Raji (cell line): ENCODE results near the gene ISCA1.

ENCODE experiments used
- POLR2A ChIP-seq: IDR thresholded peaks from 2 replicates; pipeline ENCODE4 v1.6.1; 2011; ENCODE audit warnings: low read depth, low read length, control low read depth; ENCODE audit not compliant: insufficient read depth

ISCA1 gene

DNA sequence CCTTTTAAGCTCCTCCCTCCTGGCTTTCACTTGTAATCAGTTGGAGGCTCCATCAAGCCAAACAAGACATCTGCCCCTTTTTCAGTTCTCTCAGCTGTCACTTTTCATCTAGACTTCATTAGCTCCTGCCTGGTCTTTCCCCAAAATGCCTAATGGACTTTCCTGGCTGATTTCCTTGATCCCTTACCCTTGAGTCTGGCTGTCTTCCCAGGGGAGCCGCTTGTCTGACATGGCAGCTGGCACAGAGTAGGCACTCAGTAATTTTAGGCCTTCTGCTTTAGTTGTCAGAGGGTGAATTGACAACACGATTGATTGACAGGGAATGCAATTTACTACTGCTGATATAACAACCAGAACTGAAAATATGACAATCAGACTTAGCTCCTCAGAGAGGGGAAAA is 24.9 kb downstream of the ISCA1 start:
- no peak for TF ChIP-seq POLR2A

GRCh38 chr9:86256653-86257052 is 25.7 kb downstream of the ISCA1 start:
- no peak for TF ChIP-seq POLR2A

- TF ChIP-seq POLR2A = no peak
Observed at GRCh38 chr9:86253577-86253976, 28.8 kb downstream of the ISCA1 start.

- no peak for TF ChIP-seq POLR2A
Observed at GRCh38 chr9:86252870-86253269, 29.5 kb downstream of the ISCA1 start.

DNA sequence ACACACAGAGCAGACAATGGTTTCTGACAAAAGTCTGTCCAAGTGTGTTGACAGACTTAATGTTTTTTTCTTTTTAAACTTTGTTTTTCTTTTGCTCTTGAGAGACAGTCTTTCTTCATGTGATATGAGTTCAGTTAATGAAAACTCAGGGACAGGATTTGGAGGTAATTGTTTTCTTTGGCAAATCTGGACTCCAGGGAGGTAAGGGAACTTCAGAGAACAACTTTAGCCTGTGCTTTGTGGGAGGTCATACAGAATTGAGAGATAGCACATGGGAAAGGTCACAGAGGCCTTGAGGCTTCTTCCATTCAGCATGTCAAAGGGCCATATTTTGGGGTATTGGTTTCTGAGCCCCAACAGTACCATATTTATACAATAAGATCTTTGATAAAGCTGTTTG is 32.2 kb downstream of the ISCA1 start:
- no peak for TF ChIP-seq POLR2A

GRCh38 chr9:86248746-86249145 is 33.6 kb downstream of the ISCA1 start:
- no peak for TF ChIP-seq POLR2A

- TF ChIP-seq POLR2A = no peak
Observed at GRCh38 chr9:86246752-86247161, 35.6 kb downstream of the ISCA1 start.

DNA sequence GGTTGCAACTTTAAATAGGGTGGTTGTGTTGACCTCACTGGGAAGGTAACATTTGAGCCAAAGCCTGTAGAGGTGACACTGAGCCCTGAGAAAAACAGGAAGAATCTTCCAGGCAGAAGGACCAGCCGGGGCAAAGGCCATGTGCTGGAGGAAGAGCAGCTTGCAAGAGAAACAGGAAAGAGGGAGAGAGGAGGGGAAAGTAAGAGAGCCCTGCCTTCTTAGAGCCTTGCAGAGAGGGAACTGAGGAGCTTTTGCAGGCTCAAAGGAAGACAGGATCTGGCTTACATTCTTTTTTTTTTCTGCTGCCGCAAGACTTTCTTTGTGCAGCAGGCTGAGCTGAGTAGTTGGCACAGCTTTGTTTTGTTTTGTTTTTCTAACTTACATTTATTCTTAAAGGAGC is 40.3 kb downstream of the ISCA1 start:
- TF ChIP-seq POLR2A = no peak

GRCh38 chr9:86241216-86241615 is 41.1 kb downstream of the ISCA1 start:
- TF ChIP-seq POLR2A = no peak

DNA sequence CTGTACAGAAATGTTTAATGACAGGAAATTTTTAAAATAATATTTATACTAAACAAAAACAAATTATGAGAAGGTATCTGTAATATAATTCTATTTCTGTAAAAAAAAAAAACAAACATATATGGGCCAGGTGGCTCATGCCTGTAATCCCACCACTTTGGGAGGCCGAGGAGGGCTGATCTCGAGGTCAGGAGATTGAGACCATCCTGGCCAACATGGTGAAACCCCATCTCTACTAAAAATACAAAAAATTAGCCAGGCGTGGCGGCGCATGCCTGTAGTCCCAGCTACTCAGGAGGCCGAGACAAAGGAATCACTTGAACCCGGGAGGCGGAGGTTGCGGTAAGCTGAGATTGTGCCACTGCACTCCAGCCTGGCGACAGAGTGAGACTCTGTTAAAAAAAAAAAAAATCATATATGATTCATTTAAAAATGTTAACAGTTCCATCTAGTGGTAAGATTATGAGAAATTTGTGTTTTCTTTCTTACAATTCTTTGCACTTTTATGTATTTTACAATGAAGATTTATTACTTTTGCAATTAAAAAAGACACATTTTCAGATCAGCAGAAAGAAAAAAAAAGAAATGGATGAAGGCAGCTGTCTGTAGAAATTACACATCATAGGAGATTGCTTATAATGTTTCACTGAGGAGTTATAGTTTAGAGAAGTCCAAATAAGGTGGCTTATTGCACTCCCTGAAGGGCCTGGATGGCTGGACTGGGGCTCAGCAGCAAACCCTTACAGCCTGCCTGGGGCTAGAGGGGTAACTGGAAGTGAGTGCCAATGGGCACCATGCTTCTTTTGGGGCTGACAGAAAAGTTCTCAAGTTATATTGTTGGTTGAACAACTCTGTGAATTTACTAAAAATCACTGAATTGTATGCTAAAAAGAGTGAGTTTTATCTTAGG is 43.2 kb downstream of the ISCA1 start:
- TF ChIP-seq POLR2A = no peak

GRCh38 chr9:86230858-86231257 is 51.5 kb downstream of the ISCA1 start:
- TF ChIP-seq POLR2A = no peak

DNA sequence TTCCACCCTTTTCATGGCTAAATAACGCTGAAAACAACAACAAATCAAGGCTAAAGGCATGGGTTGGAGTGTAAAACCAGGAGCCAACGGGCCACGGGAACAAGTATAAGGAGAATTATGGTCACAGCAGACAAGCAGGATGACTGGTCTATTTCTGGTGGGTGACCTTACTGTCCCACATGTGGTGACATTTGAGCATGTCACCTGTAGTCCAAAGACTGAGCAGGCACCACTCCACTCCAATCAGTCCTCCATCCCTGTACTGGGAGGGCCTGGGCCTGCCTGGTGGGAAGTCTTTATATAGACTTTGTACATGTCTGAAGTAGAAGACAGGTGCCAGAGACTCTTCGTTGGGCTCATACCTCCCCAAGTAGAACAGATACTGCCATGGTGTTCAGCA is 59.7 kb downstream of the ISCA1 start:
- no peak for TF ChIP-seq POLR2A

GRCh38 chr9:86219606-86220005 is 62.7 kb downstream of the ISCA1 start:
- no peak for TF ChIP-seq POLR2A

DNA sequence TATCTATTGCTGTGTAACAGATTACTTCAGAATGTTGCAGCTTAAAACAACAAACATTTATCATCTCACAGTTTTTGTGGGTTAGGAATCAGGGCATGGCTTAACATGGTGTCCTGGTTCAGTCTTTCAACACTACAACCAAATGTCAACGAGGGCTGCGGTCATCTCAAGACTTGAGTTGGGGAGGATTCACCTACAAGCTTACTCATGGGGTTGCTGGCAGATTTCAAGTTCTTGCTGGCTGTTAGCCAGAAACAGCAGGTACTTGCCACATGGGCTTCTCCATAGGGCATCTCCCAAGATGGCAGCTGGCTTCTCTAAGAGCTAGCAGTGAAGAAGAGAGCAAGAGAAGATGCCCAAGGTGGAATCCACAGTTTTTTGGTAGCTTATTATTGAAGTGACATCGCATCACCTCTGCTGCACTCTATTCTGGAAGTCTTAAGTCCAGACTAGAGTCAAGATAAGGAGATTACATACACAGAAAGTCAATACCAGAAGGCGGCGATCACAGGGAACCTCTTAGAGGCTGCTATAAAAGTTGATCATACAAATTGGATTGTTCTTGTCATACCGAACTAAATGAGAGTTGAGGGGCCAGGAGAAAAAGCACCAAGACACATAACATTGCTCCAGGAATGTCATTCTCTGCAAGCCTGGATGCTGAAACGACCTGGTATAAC is 65.1 kb downstream of the ISCA1 start:
- no peak for TF ChIP-seq POLR2A
